ENCODE results near the gene SNRPA1.

DNA sequence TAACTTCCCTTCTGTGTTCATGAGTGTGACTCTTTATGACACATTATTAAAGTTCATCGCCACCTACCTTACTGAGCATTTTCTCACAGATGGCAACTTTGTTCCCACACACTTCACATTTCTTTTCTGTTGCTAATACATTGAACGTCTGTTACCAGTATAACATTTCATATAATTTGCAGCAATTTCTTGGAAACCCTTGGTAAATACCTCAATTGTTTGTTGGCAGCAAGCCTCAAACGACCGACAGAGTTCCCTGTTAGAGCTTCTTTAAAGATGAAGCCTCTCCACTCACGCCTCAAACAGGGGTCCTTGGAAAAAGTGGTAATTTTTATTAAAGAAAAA lies 40.0 kb downstream of the SNRPA1 start:
- TF ChIP-seq, protein P1, sequence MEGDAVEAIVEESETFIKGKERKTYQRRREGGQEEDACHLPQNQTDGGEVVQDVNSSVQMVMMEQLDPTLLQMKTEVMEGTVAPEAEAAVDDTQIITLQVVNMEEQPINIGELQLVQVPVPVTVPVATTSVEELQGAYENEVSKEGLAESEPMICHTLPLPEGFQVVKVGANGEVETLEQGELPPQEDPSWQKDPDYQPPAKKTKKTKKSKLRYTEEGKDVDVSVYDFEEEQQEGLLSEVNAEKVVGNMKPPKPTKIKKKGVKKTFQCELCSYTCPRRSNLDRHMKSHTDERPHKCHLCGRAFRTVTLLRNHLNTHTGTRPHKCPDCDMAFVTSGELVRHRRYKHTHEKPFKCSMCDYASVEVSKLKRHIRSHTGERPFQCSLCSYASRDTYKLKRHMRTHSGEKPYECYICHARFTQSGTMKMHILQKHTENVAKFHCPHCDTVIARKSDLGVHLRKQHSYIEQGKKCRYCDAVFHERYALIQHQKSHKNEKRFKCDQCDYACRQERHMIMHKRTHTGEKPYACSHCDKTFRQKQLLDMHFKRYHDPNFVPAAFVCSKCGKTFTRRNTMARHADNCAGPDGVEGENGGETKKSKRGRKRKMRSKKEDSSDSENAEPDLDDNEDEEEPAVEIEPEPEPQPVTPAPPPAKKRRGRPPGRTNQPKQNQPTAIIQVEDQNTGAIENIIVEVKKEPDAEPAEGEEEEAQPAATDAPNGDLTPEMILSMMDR (IDR thresholded peaks at IDR 0.05) = no peak
- TF ChIP-seq POLR2A (IDR thresholded peaks at IDR 0.05) = no peak
- TF ChIP-seq EP300 (IDR thresholded peaks at IDR 0.05) = no peak
